Right cardiac atrium (tissue), 5 donors: Measurements from ENCODE around the gene PANK2. TPM values are rescaled to one million over a fixed set of nuclear protein-coding genes. Genes with fewer than 3 reads are reported as not detected.
A peak's percentile ranks its signal among the peaks of the same experiment; 100 is the strongest.
"Not testable (repeated sequence)": the region's sequence is repeated elsewhere in the genome, so short reads cannot be mapped to it uniquely, and the experiment has no call there.

Source experiments
- ATAC-seq, 2 donors: fragments of 200-7000 bp; cut with Tn5 transposase; one replicate each; pipeline versions ENCODE4 v1.8.0 to v1.9.1; 2020; ENCODE audit warnings: moderate library complexity in 2 of 2, mild to moderate bottlenecking in 1 of 2
- DNase-seq, 3 donors: peaks; one replicate each; pipeline ENCODE4 v3.0.0-alpha.2; 2020
- H3K27ac ChIP-seq: one replicate; pipeline ENCODE4 v1.5.1; 2013; ENCODE audit warnings: mild to moderate bottlenecking, low read length, control low read depth, moderate library complexity
- H3K27me3 ChIP-seq: one replicate; pipeline ENCODE4 v1.6.1; 2013; ENCODE audit not compliant: control insufficient read depth, insufficient read depth
- H3K4me1 ChIP-seq: one replicate; pipeline ENCODE4 v1.6.1; 2013; ENCODE audit warnings: low read length; ENCODE audit not compliant: control insufficient read depth, insufficient read depth
- H3K4me3 ChIP-seq: one replicate; pipeline ENCODE4 v1.5.1; 2013; ENCODE audit warnings: low read length, control low read depth
- H3K9me3 ChIP-seq: one replicate; pipeline ENCODE4 v1.6.1; 2013; ENCODE audit warnings: low read length; ENCODE audit not compliant: control insufficient read depth
- WGBS: extraction: QIAGEN DNeasy Blood & Tissue Kit; methylation state at CpG from one replicate; pipeline ENCODE4 v1.1.7; 2013; 5-methylcytosine and 5-hydroxymethylcytosine counted together
- intact Hi-C, 4 donors: fragments of 100-400 bp; cut with DNase I; formaldehyde crosslinking; loops; one replicate each; pipeline versions ENCODE4 v1.11.0 to v1.14.0; 2022 to 2023
- polyA plus RNA-seq: library from polyadenylated mRNA; stranded (reverse); fragments of 200-250 nt; gene quantifications from one replicate; pipeline ENCODE4 v1.2.3, GENCODE V29; 2013
- total RNA-seq, 4 donors: library from RNA; stranded (reverse); fragmentation: NEBNext Ultra II Directional; extraction: Animal tissue kit (Norgen Biotek cat#: 25700); gene quantifications; one replicate each; pipeline ENCODE4 v1.2.1, GENCODE V29; 2021
- donor health status: healthy with polysubstance abuse.
- donor health status: DM: no; HTN: yes; CAD: no.
- donor health status: DM: no; HTN: no; CAD: no.
- donor health status: DM: no; HTN: yes; CAD: no; lungs with severe emphysema.
- donor health status: DM: yes; HTN: yes; CAD: no.

Gene PANK2
- total and polyA plus RNA-seq, 5 donors: 16.2 to 24.4 (median 23.1) TPM

DNA sequence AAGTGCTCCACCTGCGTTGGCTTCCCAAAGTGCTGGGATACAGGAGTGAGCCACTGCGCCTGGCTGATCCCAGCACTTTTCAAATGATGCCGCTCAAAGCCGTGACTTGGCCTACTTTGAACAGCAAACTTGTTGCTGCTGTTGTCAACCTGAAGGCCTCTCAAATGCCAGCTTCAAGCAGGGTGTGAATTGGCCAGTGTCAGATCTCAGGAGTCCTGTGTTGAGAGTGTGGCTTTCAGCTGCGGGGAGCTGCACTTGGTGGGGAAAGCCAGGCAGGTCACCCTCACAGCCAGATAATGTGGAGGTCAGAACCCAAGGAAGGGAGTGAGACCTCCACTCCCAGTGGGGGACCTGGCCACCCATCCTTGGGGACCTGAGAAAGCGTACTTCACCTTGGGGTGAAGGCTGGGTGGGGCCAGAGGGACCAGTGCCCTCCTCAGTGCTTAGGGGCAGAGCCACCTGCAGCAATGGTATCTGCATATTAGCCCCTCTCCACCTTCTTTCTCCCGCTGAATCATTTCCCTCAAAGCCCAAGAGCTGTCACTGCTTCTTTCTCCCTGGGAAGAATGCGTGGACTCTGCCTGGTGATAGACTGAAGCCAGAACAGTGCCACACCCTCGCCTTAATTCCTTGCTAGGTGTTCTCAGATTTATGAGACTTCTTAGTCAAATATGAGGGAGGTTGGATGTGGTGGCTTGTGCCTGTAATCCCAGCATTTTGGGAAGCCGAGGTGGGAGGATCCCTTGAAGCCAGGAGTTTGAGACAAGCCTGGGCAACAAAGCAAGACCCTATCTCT lies 19.1 kb upstream of the PANK2 start:
- intact Hi-C loops: no loop called here
- 83% methylated on average over 10 of the region's 10 CpGs for WGBS
- H3K27ac ChIP-seq: no peak overlapping the region
- H3K4me1 ChIP-seq: peaks cover 5% of the 10 kb centered on the region
- H3K4me3 ChIP-seq: no peak overlapping the region
- H3K9me3 ChIP-seq: no peaks in the 10 kb centered on the region
- DNase-seq (no peak), ATAC-seq (no peak)
- no peaks in the 10 kb centered on the region for H3K27me3 ChIP-seq

- no peak overlapping the region for H3K27ac ChIP-seq
- no peak for DNase-seq
- no peak for ATAC-seq
- peaks cover 5% of the 10 kb centered on the region for H3K4me1 ChIP-seq
- H3K9me3 ChIP-seq: no peaks in the 10 kb centered on the region
- 81% methylated on average over 4 of the region's 4 CpGs for WGBS
- no peaks in the 10 kb centered on the region for H3K27me3 ChIP-seq
- H3K4me3 ChIP-seq: no peak overlapping the region
- intact Hi-C loops: no loop called here
Observed at GRCh38 chr20:3871550-3872265, 17.5 kb upstream of the PANK2 start.

- ATAC-seq: no peak
Observed at GRCh38 chr20:3873507-3873906, 15.7 kb upstream of the PANK2 start.

GRCh38 chr20:3874194-3874844 lies 14.9 kb upstream of the PANK2 start:
- Histone ChIP-seq H3K9me3 (no peaks in the 10 kb centered on the region), H3K4me1 (peaks cover 5% of the 10 kb centered on the region), H3K27ac (no peak overlapping the region), H3K27me3 (no peaks in the 10 kb centered on the region), H3K4me3 (no peak overlapping the region)
- intact Hi-C loops: no loop called here
- WGBS: 46% methylated on average over 3 of the region's 3 CpGs
- DNase-seq: no peak
- peak in 1 of 2 donors; percentile 5 for ATAC-seq

More at GRCh38 chr20:3873507-3873906, 15.7 kb upstream of the PANK2 start:
- Histone ChIP-seq H3K4me1 (peaks cover 5% of the 10 kb centered on the region), H3K9me3 (no peaks in the 10 kb centered on the region), H3K27ac (no peak overlapping the region), H3K27me3 (no peaks in the 10 kb centered on the region), H3K4me3 (no peak overlapping the region)
- intact Hi-C loops: no loop called here
- 95% methylated on average over 5 of the region's 5 CpGs for WGBS
- no peak for DNase-seq

GRCh38 chr20:3875378-3875974 lies 13.7 kb upstream of the PANK2 start:
- WGBS: 69% methylated on average over 9 of the region's 9 CpGs
- Histone ChIP-seq H3K27me3 (no peaks in the 10 kb centered on the region), H3K27ac (no peak overlapping the region), H3K4me3 (no peak overlapping the region), H3K9me3 (no peaks in the 10 kb centered on the region), H3K4me1 (peaks cover 5% of the 10 kb centered on the region)
- DNase-seq (no peak), ATAC-seq (peak; percentile 29 to 35)
- intact Hi-C loops: no loop called here

DNA sequence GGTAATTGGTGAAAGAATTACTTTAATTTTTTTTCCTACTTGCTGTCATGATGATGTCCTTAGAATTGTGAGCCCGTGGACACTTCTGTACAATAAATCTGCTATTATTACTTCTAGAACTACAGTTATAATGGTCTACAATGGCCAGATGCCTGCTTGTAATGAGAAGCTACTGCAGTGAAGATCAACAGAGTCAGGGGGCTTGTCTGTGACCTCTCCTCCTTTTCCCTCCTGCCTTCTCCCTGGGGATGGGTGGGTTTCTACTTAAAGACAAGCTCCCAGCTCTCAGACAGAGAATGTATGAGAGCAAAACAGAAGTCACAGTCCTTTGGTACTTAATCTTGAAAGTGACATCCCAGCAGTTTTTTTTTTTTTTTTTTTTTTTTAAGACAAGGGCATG lies 13.2 kb upstream of the PANK2 start:
- H3K27ac ChIP-seq: no peak overlapping the region
- H3K4me3 ChIP-seq: no peak overlapping the region
- 49% methylated on average over 1 of the region's 1 CpG for WGBS
- peaks cover 5% of the 10 kb centered on the region for H3K4me1 ChIP-seq
- ATAC-seq (no peak), DNase-seq (no peak)
- intact Hi-C loops: no loop called here
- H3K9me3 ChIP-seq: no peaks in the 10 kb centered on the region
- no peaks in the 10 kb centered on the region for H3K27me3 ChIP-seq

DNA sequence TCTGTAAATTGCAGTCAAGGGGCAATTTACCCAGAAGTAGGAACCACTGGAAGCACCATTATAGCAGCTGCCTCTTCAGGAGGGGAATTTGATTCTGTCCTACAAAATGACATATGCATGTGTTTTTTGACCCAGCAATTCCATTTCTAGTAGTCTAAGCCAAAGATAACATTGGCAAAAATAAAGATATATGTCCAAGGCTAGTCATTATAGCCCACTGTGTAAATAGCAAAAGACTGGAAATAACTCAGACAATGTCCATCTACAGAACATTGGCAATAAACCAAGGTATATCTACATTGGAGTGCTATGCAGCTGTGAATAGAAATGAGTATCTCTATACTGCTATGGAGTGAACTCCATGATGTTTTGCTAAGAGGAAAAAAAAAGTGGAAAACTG lies 12.5 kb upstream of the PANK2 start:
- intact Hi-C loops: no loop called here
- no peaks in the 10 kb centered on the region for H3K9me3 ChIP-seq
- ATAC-seq: no peak

DNA sequence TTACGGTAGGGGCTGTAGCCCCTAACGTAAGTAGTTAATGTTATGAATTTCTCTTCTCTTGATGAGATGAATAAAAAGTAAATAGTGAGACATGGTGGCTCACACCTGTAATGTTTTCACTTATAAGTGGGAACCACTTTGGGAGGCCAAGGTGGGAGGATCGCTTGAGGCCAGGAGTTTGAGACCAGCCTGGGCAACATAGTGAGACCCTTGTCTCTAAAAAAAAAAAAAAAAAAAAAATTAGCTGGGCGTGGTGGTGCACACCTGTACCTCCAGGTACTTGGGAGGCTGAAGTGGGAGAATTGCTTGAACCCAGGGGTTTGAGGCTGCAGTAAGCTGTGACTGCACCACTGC lies 10.3 kb upstream of the PANK2 start:
- H3K27me3 ChIP-seq, H3K9me3 ChIP-seq, DNase-seq, H3K4me1 ChIP-seq, H3K27ac ChIP-seq, H3K4me3 ChIP-seq, ATAC-seq, intact Hi-C loops: not testable (repeated sequence)
- 96% methylated on average over 4 of the region's 4 CpGs for WGBS

More for the DNA sequence above, 12.5 kb upstream of the PANK2 start:
- Histone ChIP-seq H3K4me3 (no peak overlapping the region), H3K27me3 (no peaks in the 10 kb centered on the region), H3K27ac (no peak overlapping the region), H3K4me1 (peaks cover 5% of the 10 kb centered on the region)
- no peak for DNase-seq

GRCh38 chr20:3885715-3886114 lies 3.5 kb upstream of the PANK2 start:
- no peaks in the 10 kb centered on the region for H3K27me3 ChIP-seq
- H3K27ac ChIP-seq: no peak overlapping the region
- H3K9me3 ChIP-seq: no peaks in the 10 kb centered on the region
- WGBS: 92% methylated on average over 3 of the region's 3 CpGs
- intact Hi-C loops: loop anchor here in 3 of 4 donors (5.0 to 10.0 kb wide), 3 partner anchors 129 to 199 kb away; partner anchors contain the start of gene RNF24 (in 1 of the 3)
- ATAC-seq: no peak
- no peaks in the 10 kb centered on the region for H3K4me1 ChIP-seq
- DNase-seq: no peak
- H3K4me3 ChIP-seq: no peak overlapping the region

- Histone ChIP-seq H3K4me1 (peaks cover 2% of the 10 kb centered on the region), H3K27ac (peak overlapping the region; percentile 91), H3K9me3 (no peaks in the 10 kb centered on the region), H3K27me3 (no peaks in the 10 kb centered on the region), H3K4me3 (peak overlapping the region; percentile 45)
- DNase-seq: peak in 1 of 3 donors; percentile 69
- WGBS: 14% methylated on average over 15 of the region's 15 CpGs
- intact Hi-C loops: loop anchor here in 3 of 4 donors (5.0 to 10.0 kb wide), 3 partner anchors 127 to 197 kb away; partner anchors contain the start of gene RNF24 (in 1 of the 3)
- peak; percentile 36 to 48 for ATAC-seq
Observed at GRCh38 chr20:3887876-3888620, 1.1 kb upstream of the PANK2 start.
